H1 (cell line): ENCODE results near the gene LGALS3. TPM values are rescaled to one million over a fixed set of nuclear protein-coding genes. Genes with fewer than 3 reads are reported as not detected.

Source experiments
- CTCF ChIA-PET: fragments of 300-600 bp; sonication (Branson Sonifier 250); formaldehyde crosslinking; loops from one replicate; lab custom pipeline; 2021; ENCODE audit not compliant: partially characterized antibody; lab: Charles Lee
- POLR2A ChIA-PET: fragments of 300-600 bp; sonication (Branson Sonifier 250); formaldehyde crosslinking; loops from one replicate; lab custom pipeline; 2021; ENCODE audit warnings: inconsistent platforms; ENCODE audit not compliant: partially characterized antibody; lab: Charles Lee
- DNase-seq, 2 experiments: peaks; one replicate each; pipeline versions ENCODE4 v3.0.0 to v3.0.0-alpha.2; 2010 to 2022; ENCODE audit warnings: low spot score in 2 of 2, low read depth in 1 of 2, mixed read lengths in 1 of 2
- FAIRE-seq: peaks from 2 replicates; lab custom pipeline; 2011; peaks lifted over from hg19 to GRCh38; lab: Jason Lieb, UNC
- H2AFZ ChIP-seq: 2 replicates; pipeline ENCODE4 v1.8.1; 2012; ENCODE audit warnings: low read length, inconsistent platforms
- H2AK5ac ChIP-seq: 2 replicates; pipeline ENCODE4 v1.6.1; 2013; ENCODE audit warnings: low read depth, low read length
- H2BK120ac ChIP-seq: replicated peaks from 2 replicates; pipeline ENCODE3; 2013; ENCODE audit warnings: low read depth, low read length, inconsistent platforms
- H2BK12ac ChIP-seq: 2 replicates; pipeline ENCODE4 v1.6.1; 2013; ENCODE audit warnings: low read depth, low read length
- H2BK15ac ChIP-seq: 2 replicates; pipeline ENCODE4 v1.6.1; 2013; ENCODE audit warnings: low read length
- H2BK20ac ChIP-seq: 2 replicates; pipeline ENCODE4 v1.6.1; 2013; ENCODE audit warnings: low read length
- H2BK5ac ChIP-seq: 2 replicates; pipeline ENCODE4 v1.6.1; 2013; ENCODE audit warnings: low read depth, low read length
- H3K14ac ChIP-seq: 2 replicates; pipeline ENCODE4 v1.6.1; 2013; ENCODE audit warnings: inconsistent platforms; ENCODE audit not compliant: insufficient read length
- H3K18ac ChIP-seq: 2 replicates; pipeline ENCODE4 v1.6.1; 2013; ENCODE audit warnings: low read length; ENCODE audit errors: extremely low read depth
- H3K23ac ChIP-seq: 2 replicates; pipeline ENCODE4 v1.6.1; 2013; ENCODE audit warnings: inconsistent platforms; ENCODE audit not compliant: insufficient read length
- H3K23me2 ChIP-seq: 2 replicates; pipeline ENCODE4 v1.6.1; 2013; ENCODE audit warnings: low read depth, low read length
- H3K27ac ChIP-seq: 2 replicates; pipeline ENCODE4 v1.6.1; 2011; ENCODE audit warnings: low read depth, low read length, inconsistent platforms
- H3K27me3 ChIP-seq, 4 experiments: replicated peaks in 1 of 4; 1 replicate in 1 of 4; 2 replicates in 3 of 4; pipeline versions ENCODE4 v1.6.1 to v1.8.1; 2011 to 2013; ENCODE audit warnings: low read length in 3 of 4, mild to moderate bottlenecking in 3 of 4, inconsistent platforms in 2 of 4, mixed read lengths in 2 of 4, moderate library complexity in 1 of 4; ENCODE audit not compliant: control insufficient read depth in 3 of 4, insufficient read depth in 3 of 4; ENCODE audit errors: extremely low read depth in 1 of 4
- H3K36me3 ChIP-seq, 4 experiments: 2 replicates each; pipeline versions ENCODE4 v1.6.1 to v1.8.1; 2011 to 2013; ENCODE audit warnings: mild to moderate bottlenecking in 4 of 4, low read length in 3 of 4, moderate library complexity in 2 of 4, control low read depth in 1 of 4, inconsistent platforms in 1 of 4; ENCODE audit not compliant: insufficient read depth in 4 of 4, control insufficient read depth in 2 of 4
- H3K4ac ChIP-seq: replicated peaks from 2 replicates; pipeline ENCODE3; 2013; ENCODE audit warnings: low read length, low read depth, mixed read lengths, inconsistent platforms; ENCODE audit not compliant: insufficient read length
- H3K4me1 ChIP-seq, 4 experiments: replicated peaks in 1 of 4; 1 replicate in 1 of 4; 2 replicates in 3 of 4; pipeline versions ENCODE4 v1.6.1 to v1.8.1; 2011 to 2013; ENCODE audit warnings: low read length in 3 of 4, inconsistent platforms in 2 of 4, mixed read lengths in 1 of 4; ENCODE audit not compliant: insufficient read depth in 4 of 4, control insufficient read depth in 3 of 4
- H3K4me2 ChIP-seq, 2 experiments: 2 replicates each; pipeline versions ENCODE4 v1.6.1 to v1.8.1; 2011 to 2013; ENCODE audit warnings: low read depth in 2 of 2, low read length in 2 of 2, control low read depth in 1 of 2, inconsistent platforms in 1 of 2, mild to moderate bottlenecking in 1 of 2; ENCODE audit not compliant: insufficient read depth in 1 of 2
- H3K4me3 ChIP-seq, 4 experiments: fragments of 200-600, 300-600 bp in 1 of 4; sonication (generic), shearing (Covaris generic), sonication (Bioruptor Twin) in 1 of 4; 2 replicates each; pipeline versions ENCODE4 v1.5.1 to v1.8.1; 2011 to 2016; ENCODE audit warnings: low read length in 4 of 4, low read depth in 3 of 4, control low read depth in 2 of 4, inconsistent platforms in 2 of 4, mild to moderate bottlenecking in 2 of 4, mixed read lengths in 1 of 4, moderate library complexity in 1 of 4; ENCODE audit not compliant: insufficient read depth in 2 of 4; ENCODE audit errors: extremely low read depth in 1 of 4
- H3K56ac ChIP-seq: replicated peaks from 2 replicates; pipeline ENCODE3; 2013; ENCODE audit warnings: low read depth, mild to moderate bottlenecking, mixed read lengths, low read length, inconsistent platforms; ENCODE audit not compliant: insufficient read length
- H3K79me1 ChIP-seq: 2 replicates; pipeline ENCODE4 v1.6.1; 2013; ENCODE audit warnings: low read depth, low read length, control low read depth
- H3K79me2 ChIP-seq, 2 experiments: 2 replicates each; pipeline versions ENCODE4 v1.6.1 to v1.8.1; 2012 to 2013; ENCODE audit warnings: low read length in 2 of 2, mild to moderate bottlenecking in 2 of 2, inconsistent platforms in 1 of 2; ENCODE audit not compliant: insufficient read depth in 2 of 2, control insufficient read depth in 1 of 2
- H3K9ac ChIP-seq, 4 experiments: replicated peaks in 1 of 4; 1 replicate in 1 of 4; 2 replicates in 3 of 4; pipeline versions ENCODE4 v1.6.1 to v1.8.1; 2011 to 2013; ENCODE audit warnings: low read depth in 3 of 4, low read length in 3 of 4, control low read depth in 2 of 4, mild to moderate bottlenecking in 2 of 4, moderate library complexity in 2 of 4, inconsistent platforms in 1 of 4; ENCODE audit errors: extremely low read depth in 1 of 4
- H3K9me3 ChIP-seq, 2 experiments: 2 replicates each; pipeline versions ENCODE4 v1.6.1 to v1.8.1; 2012 to 2013; ENCODE audit warnings: mild to moderate bottlenecking in 2 of 2, moderate library complexity in 2 of 2, control low read depth in 1 of 2, inconsistent platforms in 1 of 2, low read depth in 1 of 2, low read length in 1 of 2, mixed read lengths in 1 of 2; ENCODE audit not compliant: insufficient read depth in 2 of 2
- H4K20me1 ChIP-seq, 2 experiments: replicated peaks in 1 of 2; 2 replicates each; pipeline versions ENCODE3 to v1.8.1; 2011 to 2013; ENCODE audit warnings: inconsistent platforms in 2 of 2, low read length in 2 of 2, mild to moderate bottlenecking in 1 of 2; ENCODE audit not compliant: insufficient read depth in 2 of 2, control insufficient read depth in 1 of 2
- H4K5ac ChIP-seq: 2 replicates; pipeline ENCODE4 v1.6.1; 2013; ENCODE audit warnings: low read length, low read depth, mixed read lengths, inconsistent platforms; ENCODE audit not compliant: insufficient read length
- H4K8ac ChIP-seq: 2 replicates; pipeline ENCODE4 v1.8.0; 2013; ENCODE audit warnings: mild to moderate bottlenecking, moderate library complexity, low read length, inconsistent platforms; ENCODE audit not compliant: insufficient read depth; ENCODE audit errors: extremely low read depth
- H4K91ac ChIP-seq: replicated peaks from 2 replicates; pipeline ENCODE3; 2013; ENCODE audit warnings: low read length, mixed read lengths, inconsistent platforms; ENCODE audit not compliant: insufficient read length
- ASH2L ChIP-seq: fragments of 200-600, 300-600 bp; sonication (generic); IDR thresholded peaks from one replicate; pipeline ENCODE4 v1.7.1; 2017; ENCODE audit warnings: low read length
- BRCA1 ChIP-seq: IDR thresholded peaks from 2 replicates; pipeline ENCODE4 v1.6.1; 2012; ENCODE audit warnings: low read depth, low read length, improper control_type of control experiment
- CBX5 ChIP-seq: fragments of 300-800, 300-1000 bp; sonication (generic); IDR thresholded peaks from 2 replicates; pipeline ENCODE4 v1.7.1; 2016; ENCODE audit warnings: antibody characterized with exemption, low read length, low read depth
- EZH2 ChIP-seq: fragments of 200-600 bp; sonication (generic); IDR thresholded peaks from 2 replicates; pipeline ENCODE4 v1.7.1; 2012; ENCODE audit warnings: low read depth, mild to moderate bottlenecking, moderate library complexity, low read length, inconsistent platforms; ENCODE audit not compliant: severe bottlenecking
- JUN ChIP-seq: IDR thresholded peaks from 2 replicates; pipeline ENCODE4 v1.6.1; 2011; ENCODE audit warnings: low read depth, mild to moderate bottlenecking, improper control_type of control experiment, low read length
- JUND ChIP-seq: IDR thresholded peaks from 2 replicates; pipeline ENCODE4 v1.6.1; 2011; ENCODE audit warnings: mild to moderate bottlenecking, improper control_type of control experiment, low read length
- KDM1A ChIP-seq: fragments of 200-600, 300-600 bp; sonication (generic); IDR thresholded peaks from 2 replicates; pipeline ENCODE4 v1.7.1; 2016; ENCODE audit warnings: mild to moderate bottlenecking, low read length, borderline replicate concordance
- MAFK ChIP-seq: IDR thresholded peaks from 2 replicates; pipeline ENCODE4 v1.6.1; 2012; ENCODE audit warnings: low read depth, mild to moderate bottlenecking, improper control_type of control experiment, low read length
- POLR2A ChIP-seq, 2 experiments: IDR thresholded peaks; 1 replicate in 1 of 2; 2 replicates in 1 of 2; pipeline ENCODE4 v1.6.1; 2011; ENCODE audit warnings: low read depth in 2 of 2, low read length in 2 of 2, mild to moderate bottlenecking in 2 of 2; ENCODE audit errors: control extremely low read depth in 1 of 2
- SIRT6 ChIP-seq: IDR thresholded peaks from one replicate; pipeline ENCODE4 v1.7.1; 2012; ENCODE audit warnings: low read length, inconsistent platforms
- SP1 ChIP-seq: IDR thresholded peaks from 2 replicates; pipeline ENCODE4 v1.6.1; 2011; ENCODE audit warnings: low read depth, low read length
- TEAD4 ChIP-seq: IDR thresholded peaks from 2 replicates; pipeline ENCODE4 v1.6.1; 2012; ENCODE audit warnings: low read depth, low read length, inconsistent platforms, mixed read lengths
- WGBS, 2 experiments: shearing (Covaris generic) in 1 of 2; methylation state at CpG; one replicate each; pipeline versions ENCODE4 v1.1.6 to v1.1.7; 2013 to 2015; ENCODE audit warnings: low lambda C conversion rate in 2 of 2, mixed read lengths in 2 of 2, inconsistent platforms in 1 of 2, low coverage in 1 of 2, missing lambda C conversion rate in 1 of 2; ENCODE audit not compliant: insufficient replicate concordance in 2 of 2, insufficient coverage in 1 of 2, insufficient read length in 1 of 2; ENCODE audit errors: extremely low coverage in 1 of 2, missing lambda C conversion rate in 1 of 2; 5-methylcytosine and 5-hydroxymethylcytosine counted together
- polyA plus RNA-seq, 7 experiments: library from polyadenylated mRNA; depleted of rRNA in 3 of 7; stranded (reverse) in 5 of 7; unstranded in 2 of 7; fragments of >200 nt in 5 of 7; fragments of 200-250 nt in 2 of 7; gene quantifications; 1 replicate in 5 of 7; 2 replicates in 1 of 7; 4 replicates in 1 of 7; pipeline versions ENCODE4 v1.2.1 to v1.2.3, GENCODE V29; 2011 to 2013; ENCODE audit warnings: missing spikeins in 2 of 7, mixed read lengths in 2 of 7
- total RNA-seq: library from RNA; stranded (reverse); fragmentation: NEBNext Ultra II Directional; extraction: Animal tissue kit (Norgen Biotek cat#: 25700); gene quantifications from 2 replicates; pipeline ENCODE4 v1.2.1, GENCODE V29; 2021
- TF ChIP-seq, protein P1 (sequence below): IDR thresholded peaks from 2 replicates; pipeline ENCODE4 v1.6.1; 2012; ENCODE audit warnings: inconsistent platforms
- TF ChIP-seq, protein P2 (sequence below): IDR thresholded peaks from 2 replicates; pipeline ENCODE4 v1.6.1; 2011; ENCODE audit warnings: low read depth, mild to moderate bottlenecking, low read length; ENCODE audit not compliant: insufficient read depth

Gene LGALS3
- total and polyA plus RNA-seq, 2 of the 8 experiments (the other 6 are each of a cell fraction or from before 2014, with no cell fraction given): 9.7 to 14.5 TPM

GRCh38 chr14:55180006-55180405 lies 51.0 kb downstream of the LGALS3 start:
- peaks cover 2 to 4% of the 10 kb centered on the region in 2 experiments for H4K20me1 ChIP-seq
- H3K4me1 ChIP-seq: no peaks in the 10 kb centered on the region
- no peak overlapping the region for H2AFZ ChIP-seq
- no peak overlapping the region for H2BK12ac ChIP-seq
- H2BK5ac ChIP-seq: no peak overlapping the region
- no peaks in the 10 kb centered on the region for H3K9me3 ChIP-seq
- no peak overlapping the region for H2BK20ac ChIP-seq
- H4K91ac ChIP-seq: no peak overlapping the region
- no peak overlapping the region for H3K14ac ChIP-seq
- H3K18ac ChIP-seq: no peak overlapping the region
- ChIA-PET POLR2A (interaction anchor here (1.1 kb wide), 1 partner anchor 29 kb away, joined by 4 read pairs; no protein-coding TSS in a partner anchor), CTCF (interaction anchor here (0.6 to 1.5 kb wide), 3 partner anchors 49 to 1556 kb away, joined by 3 to 4 read pairs (median 4); no protein-coding TSS in a partner anchor)
- H3K4me2 ChIP-seq: no peak overlapping the region
- DNase-seq (no peak), FAIRE-seq (no peak)
- no peak overlapping the region for H3K4ac ChIP-seq
- peaks cover 23 to 88% (median 60%) of the 10 kb centered on the region in 4 experiments for H3K36me3 ChIP-seq
- no peak overlapping the region for H3K23ac ChIP-seq
- no peak overlapping the region for H2BK120ac ChIP-seq
- H2BK15ac ChIP-seq: no peak overlapping the region
- H4K8ac ChIP-seq: no peak overlapping the region
- no peak overlapping the region for H3K27ac ChIP-seq
- no peak overlapping the region for H3K56ac ChIP-seq
- no peaks in the 10 kb centered on the region for H3K79me1 ChIP-seq
- H3K27me3 ChIP-seq: no peaks in the 10 kb centered on the region
- WGBS, 2 experiments: 90% methylated on average over 2 of the region's 2 CpGs; no CpG with 5 or more reads in 1 of the 2 experiments
- no peak overlapping the region for H2AK5ac ChIP-seq
- H3K23me2 ChIP-seq: no peaks in the 10 kb centered on the region
- no peak overlapping the region for H4K5ac ChIP-seq
- TF ChIP-seq BRCA1 (no peak), JUN (no peak), JUND (no peak), CBX5 (no peak), TEAD4 (no peak), SIRT6 (no peak), MAFK (no peak), SP1 (no peak), ASH2L (no peak), POLR2A (IDR thresholded peaks at IDR 0.05; ENCODE audit: control extremely low read depth in 1 of 2, low read depth in 2 of 2, low read length in 2 of 2) (no peak), EZH2 (no peak), KDM1A (no peak)
- TF ChIP-seq, protein P1, sequence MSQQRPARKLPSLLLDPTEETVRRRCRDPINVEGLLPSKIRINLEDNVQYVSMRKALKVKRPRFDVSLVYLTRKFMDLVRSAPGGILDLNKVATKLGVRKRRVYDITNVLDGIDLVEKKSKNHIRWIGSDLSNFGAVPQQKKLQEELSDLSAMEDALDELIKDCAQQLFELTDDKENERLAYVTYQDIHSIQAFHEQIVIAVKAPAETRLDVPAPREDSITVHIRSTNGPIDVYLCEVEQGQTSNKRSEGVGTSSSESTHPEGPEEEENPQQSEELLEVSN: no peak
- TF ChIP-seq, protein P2, sequence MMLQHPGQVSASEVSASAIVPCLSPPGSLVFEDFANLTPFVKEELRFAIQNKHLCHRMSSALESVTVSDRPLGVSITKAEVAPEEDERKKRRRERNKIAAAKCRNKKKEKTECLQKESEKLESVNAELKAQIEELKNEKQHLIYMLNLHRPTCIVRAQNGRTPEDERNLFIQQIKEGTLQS: no peak
- H3K9ac ChIP-seq: no peak overlapping the region
- H3K4me3 ChIP-seq: no peak overlapping the region
- H3K79me2 ChIP-seq: peaks cover 4 to 11% of the 10 kb centered on the region in 2 experiments; a peak in 3 of 4 replicates
